Measurements from ENCODE around the gene APOBEC3H.

APOBEC3H gene

GRCh38 chr22:39103431-39103830, 6.4 kb downstream of the APOBEC3H start:
- Histone ChIP-seq H3K4me2 (ENCODE audit: low read length) (no peak overlapping the region), H3K4me1 (ENCODE audit: control insufficient read depth, low read length) (peaks cover 13% of the 10 kb centered on the region), H3K36me3 (ENCODE audit: control insufficient read depth, low read length) (no peaks in the 10 kb centered on the region)

DNA sequence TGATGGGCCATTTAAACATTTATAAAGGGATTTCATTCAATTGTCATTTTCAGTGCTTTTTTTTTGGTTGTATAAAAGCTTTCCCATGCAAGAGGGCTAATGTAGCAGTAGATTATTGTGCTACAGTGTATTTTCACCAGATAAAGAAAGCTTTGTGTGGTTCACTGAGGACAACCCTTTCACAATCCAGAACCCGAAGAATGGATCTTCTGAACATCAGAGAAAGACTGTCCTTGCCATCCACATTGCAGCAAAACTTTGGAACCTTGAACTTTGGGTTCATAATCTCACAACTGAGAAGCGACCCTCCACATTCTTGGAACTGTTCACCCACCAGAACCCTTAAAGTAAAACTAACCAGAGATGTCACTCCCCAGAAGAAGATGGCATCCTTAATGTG, 9.3 kb downstream of the APOBEC3H start:
- Histone ChIP-seq H3K4me3 (ENCODE audit: low read length) (no peak overlapping the region), H3F3A (ENCODE audit: control insufficient read depth, insufficient read depth) (no peaks in the 10 kb centered on the region), H3K9me2 (replicated peaks; ENCODE audit: control insufficient read depth, low read length) (no peaks in the 10 kb centered on the region), H3K9me3 (ENCODE audit: control insufficient read depth, insufficient read depth, low read length) (no peaks in the 10 kb centered on the region), H4K20me1 (ENCODE audit: control insufficient read depth, insufficient read depth, low read depth, low read length) (no peaks in the 10 kb centered on the region), H3K4me1 (ENCODE audit: control insufficient read depth, low read length) (peaks cover 9% of the 10 kb centered on the region), H3K27me3 (ENCODE audit: control insufficient read depth, low read length) (no peaks in the 10 kb centered on the region), H3K36me3 (ENCODE audit: control insufficient read depth, low read length) (no peaks in the 10 kb centered on the region), H3K79me2 (ENCODE audit: control insufficient read depth, low read length) (no peaks in the 10 kb centered on the region), H3K4me2 (ENCODE audit: low read length) (no peak overlapping the region), H3K27ac (ENCODE audit: low read depth, low read length) (no peak overlapping the region)
- TF ChIP-seq EZH2phosphoT487 (IDR thresholded peaks at IDR 0.05; ENCODE audit: borderline replicate concordance, low read length) (no peak), CTCF (IDR thresholded peaks at IDR 0.05; ENCODE audit: low read depth, low read length, poor library complexity, severe bottlenecking) (no peak)

More at GRCh38 chr22:39103431-39103830, 6.4 kb downstream of the APOBEC3H start:
- Histone ChIP-seq H3K9me2 (replicated peaks; ENCODE audit: control insufficient read depth, low read length) (no peaks in the 10 kb centered on the region), H3K27ac (ENCODE audit: low read depth, low read length) (no peak overlapping the region), H3F3A (ENCODE audit: control insufficient read depth, insufficient read depth) (no peaks in the 10 kb centered on the region), H3K4me3 (ENCODE audit: low read length) (no peak overlapping the region), H4K20me1 (ENCODE audit: control insufficient read depth, insufficient read depth, low read depth, low read length) (no peaks in the 10 kb centered on the region), H3K79me2 (ENCODE audit: control insufficient read depth, low read length) (no peaks in the 10 kb centered on the region), H3K9me3 (ENCODE audit: control insufficient read depth, insufficient read depth, low read length) (no peaks in the 10 kb centered on the region), H3K27me3 (ENCODE audit: control insufficient read depth, low read length) (no peaks in the 10 kb centered on the region)
- no peak for TF ChIP-seq EZH2phosphoT487 (IDR thresholded peaks at IDR 0.05; ENCODE audit: borderline replicate concordance, low read length)
- no peak for TF ChIP-seq CTCF (IDR thresholded peaks at IDR 0.05; ENCODE audit: low read depth, low read length, poor library complexity, severe bottlenecking)

DNA sequence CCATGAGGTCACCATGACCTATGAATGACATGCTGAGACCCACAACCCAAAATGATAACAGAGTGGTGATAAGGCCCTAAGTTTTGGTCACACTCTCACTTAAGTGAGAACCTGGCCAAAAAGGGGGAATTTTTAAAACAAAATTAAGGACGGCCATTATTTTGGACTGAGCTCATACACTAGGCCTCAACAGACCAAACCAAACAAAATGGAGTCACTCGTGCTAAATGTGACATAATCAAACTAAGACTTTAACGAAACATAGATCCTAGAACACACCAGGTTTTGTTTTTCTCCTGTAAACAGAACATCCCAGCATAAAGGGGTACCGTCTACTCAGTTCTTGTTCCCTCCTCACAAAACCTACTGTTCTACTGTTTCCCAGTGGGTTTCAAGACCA, 11.4 kb downstream of the APOBEC3H start:
- no peak for TF ChIP-seq CTCF (IDR thresholded peaks at IDR 0.05; ENCODE audit: low read depth, low read length, poor library complexity, severe bottlenecking)
- TF ChIP-seq EZH2phosphoT487 (IDR thresholded peaks at IDR 0.05; ENCODE audit: borderline replicate concordance, low read length), result no peak
- Histone ChIP-seq H3F3A (ENCODE audit: control insufficient read depth, insufficient read depth) (no peaks in the 10 kb centered on the region), H3K79me2 (ENCODE audit: control insufficient read depth, low read length) (no peaks in the 10 kb centered on the region), H3K27me3 (ENCODE audit: control insufficient read depth, low read length) (no peaks in the 10 kb centered on the region), H3K4me2 (ENCODE audit: low read length) (no peak overlapping the region), H3K4me3 (ENCODE audit: low read length) (no peak overlapping the region), H4K20me1 (ENCODE audit: control insufficient read depth, insufficient read depth, low read depth, low read length) (no peaks in the 10 kb centered on the region), H3K9me2 (replicated peaks; ENCODE audit: control insufficient read depth, low read length) (no peaks in the 10 kb centered on the region), H3K36me3 (ENCODE audit: control insufficient read depth, low read length) (no peaks in the 10 kb centered on the region), H3K9me3 (ENCODE audit: control insufficient read depth, insufficient read depth, low read length) (no peaks in the 10 kb centered on the region), H3K4me1 (ENCODE audit: control insufficient read depth, low read length) (peaks cover 9% of the 10 kb centered on the region), H3K27ac (ENCODE audit: low read depth, low read length) (no peak overlapping the region)

- Histone ChIP-seq H4K20me1 (ENCODE audit: control insufficient read depth, insufficient read depth, low read depth, low read length) (no peaks in the 10 kb centered on the region), H3F3A (ENCODE audit: control insufficient read depth, insufficient read depth) (no peaks in the 10 kb centered on the region), H3K4me2 (ENCODE audit: low read length) (no peak overlapping the region), H3K36me3 (ENCODE audit: control insufficient read depth, low read length) (no peaks in the 10 kb centered on the region), H3K4me1 (ENCODE audit: control insufficient read depth, low read length) (peaks cover 9% of the 10 kb centered on the region), H3K9me2 (replicated peaks; ENCODE audit: control insufficient read depth, low read length) (no peaks in the 10 kb centered on the region), H3K4me3 (ENCODE audit: low read length) (no peak overlapping the region), H3K27ac (ENCODE audit: low read depth, low read length) (no peak overlapping the region), H3K79me2 (ENCODE audit: control insufficient read depth, low read length) (no peaks in the 10 kb centered on the region), H3K27me3 (ENCODE audit: control insufficient read depth, low read length) (no peaks in the 10 kb centered on the region), H3K9me3 (ENCODE audit: control insufficient read depth, insufficient read depth, low read length) (no peaks in the 10 kb centered on the region)
- TF ChIP-seq CTCF (IDR thresholded peaks at IDR 0.05; ENCODE audit: low read depth, low read length, poor library complexity, severe bottlenecking) (no peak), EZH2phosphoT487 (IDR thresholded peaks at IDR 0.05; ENCODE audit: borderline replicate concordance, low read length) (no peak)
Measured at GRCh38 chr22:39109361-39109760, 12.3 kb downstream of the APOBEC3H start.
